ENCODE measurements around the gene CFAP73.
A peak's percentile ranks its signal among the peaks of the same experiment; 100 is the strongest.
"Not testable (repeated sequence)": the region's sequence is repeated elsewhere in the genome, so short reads cannot be mapped to it uniquely, and the experiment has no call there.

Gene CFAP73

GRCh38 chr12:113149361-113150150, at the start of gene CFAP73:
TSS of gene CFAP73 (plus strand) at chr12:113149724. CDS start at chr12:113149858, 134 bp downstream.
- DNase-seq, result no peak

GRCh38 chr12:113099764-113100163, 49.8 kb upstream of the CFAP73 start:
- no peak for DNase-seq

- no peak for DNase-seq
Observed at GRCh38 chr12:113101751-113102150, 47.8 kb upstream of the CFAP73 start.

- no peak for DNase-seq
Observed at GRCh38 chr12:113102811-113103210, 46.7 kb upstream of the CFAP73 start.

- no peak for DNase-seq
Observed at GRCh38 chr12:113103756-113104450, 45.6 kb upstream of the CFAP73 start.

GRCh38 chr12:113104953-113105510, 44.5 kb upstream of the CFAP73 start:
- peak; percentile 15 to 30 (median 23) for DNase-seq

- no peak for DNase-seq
Observed at GRCh38 chr12:113105606-113106271, 43.8 kb upstream of the CFAP73 start.

GRCh38 chr12:113106361-113106760, 43.2 kb upstream of the CFAP73 start:
- DNase-seq, result no peak

- DNase-seq, result no peak
Observed at GRCh38 chr12:113108308-113108707, 41.2 kb upstream of the CFAP73 start.

GRCh38 chr12:113109360-113109759, 40.2 kb upstream of the CFAP73 start:
- DNase-seq, result no peak

GRCh38 chr12:113109872-113110599, 39.5 kb upstream of the CFAP73 start:
- no peak for DNase-seq

- DNase-seq, result no peak
Observed at GRCh38 chr12:113111247-113111646, 38.3 kb upstream of the CFAP73 start.

- no peak for DNase-seq
Observed at GRCh38 chr12:113112043-113112899, 37.3 kb upstream of the CFAP73 start.

- no peak for DNase-seq
Observed at GRCh38 chr12:113113397-113113796, 36.1 kb upstream of the CFAP73 start.

GRCh38 chr12:113114447-113115178, 34.9 kb upstream of the CFAP73 start:
- no peak for DNase-seq

- no peak for DNase-seq
Observed at GRCh38 chr12:113115455-113116126, 33.9 kb upstream of the CFAP73 start.

- DNase-seq, result no peak
Observed at GRCh38 chr12:113116875-113117274, 32.6 kb upstream of the CFAP73 start.

GRCh38 chr12:113117684-113118083, 31.8 kb upstream of the CFAP73 start:
- not testable (repeated sequence) for DNase-seq

GRCh38 chr12:113118142-113118541, 31.4 kb upstream of the CFAP73 start:
- no peak for DNase-seq

GRCh38 chr12:113119980-113120669, 29.4 kb upstream of the CFAP73 start:
- no peak for DNase-seq
